ENCODE data around the gene KDM4D.
"Not testable (repeated sequence)": the region's sequence is repeated elsewhere in the genome, so short reads cannot be mapped to it uniquely, and the experiment has no call there.

Gene KDM4D

GRCh38 chr11:95035316-95035715 lies 61.8 kb downstream of the KDM4D start:
- DNase-seq = no peak

- not testable (repeated sequence) for DNase-seq
Observed at GRCh38 chr11:95037356-95038035, 64.0 kb downstream of the KDM4D start.

GRCh38 chr11:95042239-95042638 lies 68.7 kb downstream of the KDM4D start:
- no peak for DNase-seq

- no peak for DNase-seq
Observed at GRCh38 chr11:95042906-95043305, 69.4 kb downstream of the KDM4D start.

GRCh38 chr11:95044010-95044409 lies 70.5 kb downstream of the KDM4D start:
- no peak for DNase-seq

- no peak for DNase-seq
Observed at GRCh38 chr11:95045812-95046211, 72.3 kb downstream of the KDM4D start.

Measured in KG1 (cell line).